HUES64 (cell line): ENCODE data around the gene CA10.

Experiments
- H3K27ac ChIP-seq: 2 replicates; pipeline ENCODE4 v1.7.0; 2013; ENCODE audit warnings: low read depth, low read length, inconsistent platforms
- H3K27me3 ChIP-seq: 2 replicates; pipeline ENCODE4 v1.6.1; 2013; ENCODE audit warnings: mild to moderate bottlenecking, low read length; ENCODE audit not compliant: insufficient read depth
- H3K36me3 ChIP-seq: 2 replicates; pipeline ENCODE4 v1.6.1; 2013; ENCODE audit warnings: mild to moderate bottlenecking, low read length; ENCODE audit not compliant: insufficient read depth
- H3K4me1 ChIP-seq: 2 replicates; pipeline ENCODE4 v1.6.1; 2013; ENCODE audit warnings: mild to moderate bottlenecking, low read length, moderate library complexity; ENCODE audit not compliant: insufficient read depth
- H3K4me3 ChIP-seq: 2 replicates; pipeline ENCODE4 v1.5.1; 2013; ENCODE audit warnings: mild to moderate bottlenecking, low read length, moderate library complexity
- H3K9ac ChIP-seq: 2 replicates; pipeline ENCODE4 v1.6.1; 2013; ENCODE audit warnings: mild to moderate bottlenecking, low read depth, low read length
- H3K9me3 ChIP-seq: 2 replicates; pipeline ENCODE4 v1.6.1; 2013; ENCODE audit warnings: low read depth, low read length; ENCODE audit not compliant: insufficient read depth
- WGBS: fragments of 150-250, 120-280 bp; methylation state at CpG from one replicate; pipeline ENCODE4 v1.1.7; 2013; ENCODE audit warnings: missing lambda C conversion rate; 5-methylcytosine and 5-hydroxymethylcytosine counted together

The CA10 gene

GRCh38 chr17:51724043-51724580 is 434.4 kb downstream of the CA10 start:
- Histone ChIP-seq H3K9me3 (no peaks in the 10 kb centered on the region), H3K4me1 (no peaks in the 10 kb centered on the region), H3K4me3 (no peak overlapping the region), H3K9ac (no peak overlapping the region), H3K36me3 (no peaks in the 10 kb centered on the region), H3K27ac (no peak overlapping the region), H3K27me3 (no peaks in the 10 kb centered on the region)
- 95% methylated on average over 1 of the region's 1 CpG for whole genome bisulfite sequencing

- H3K9ac ChIP-seq: no peak overlapping the region
Observed at GRCh38 chr17:51722994-51723393, 435.5 kb downstream of the CA10 start.

GRCh38 chr17:51721730-51722129 is 436.8 kb downstream of the CA10 start:
- Histone ChIP-seq H3K27ac (no peak overlapping the region), H3K9me3 (no peaks in the 10 kb centered on the region), H3K9ac (no peak overlapping the region), H3K4me3 (no peak overlapping the region), H3K27me3 (no peaks in the 10 kb centered on the region), H3K36me3 (no peaks in the 10 kb centered on the region), H3K4me1 (no peaks in the 10 kb centered on the region)
- WGBS: 98% methylated on average over 5 of the region's 5 CpGs

More at GRCh38 chr17:51722994-51723393, 435.5 kb downstream of the CA10 start:
- 98% methylated on average over 1 of the region's 1 CpG for WGBS
- no peaks in the 10 kb centered on the region for H3K27me3 ChIP-seq
- H3K27ac ChIP-seq: no peak overlapping the region
- H3K9me3 ChIP-seq: no peaks in the 10 kb centered on the region
- no peaks in the 10 kb centered on the region for H3K4me1 ChIP-seq
- H3K36me3 ChIP-seq: no peaks in the 10 kb centered on the region
- no peak overlapping the region for H3K4me3 ChIP-seq

- Histone ChIP-seq H3K4me1 (no peaks in the 10 kb centered on the region), H3K27ac (no peak overlapping the region), H3K9me3 (no peaks in the 10 kb centered on the region), H3K27me3 (no peaks in the 10 kb centered on the region), H3K36me3 (no peaks in the 10 kb centered on the region), H3K4me3 (no peak overlapping the region), H3K9ac (no peak overlapping the region)
Observed at GRCh38 chr17:51720439-51720838, 438.1 kb downstream of the CA10 start.

- Histone ChIP-seq H3K36me3 (no peaks in the 10 kb centered on the region), H3K9me3 (no peaks in the 10 kb centered on the region), H3K27me3 (no peaks in the 10 kb centered on the region), H3K4me1 (no peaks in the 10 kb centered on the region), H3K27ac (no peak overlapping the region), H3K4me3 (no peak overlapping the region), H3K9ac (no peak overlapping the region)
- WGBS: 91% methylated on average over 2 of the region's 3 CpGs
Observed at GRCh38 chr17:51718983-51719382, 439.5 kb downstream of the CA10 start.

GRCh38 chr17:51711581-51711980 is 446.9 kb downstream of the CA10 start:
- no peak overlapping the region for H3K4me3 ChIP-seq
- 84% methylated on average over 7 of the region's 7 CpGs for WGBS

GRCh38 chr17:51710634-51710979 is 447.9 kb downstream of the CA10 start:
- 94% methylated on average over 3 of the region's 3 CpGs for WGBS
- H3K36me3 ChIP-seq: no peaks in the 10 kb centered on the region

More at GRCh38 chr17:51711581-51711980, 446.9 kb downstream of the CA10 start:
- Histone ChIP-seq H3K9me3 (no peaks in the 10 kb centered on the region), H3K27ac (no peak overlapping the region), H3K9ac (no peak overlapping the region), H3K4me1 (no peaks in the 10 kb centered on the region), H3K36me3 (no peaks in the 10 kb centered on the region), H3K27me3 (no peaks in the 10 kb centered on the region)

GRCh38 chr17:51709694-51710633 is 448.6 kb downstream of the CA10 start:
- H3K4me3 ChIP-seq: no peak overlapping the region
- no peaks in the 10 kb centered on the region for H3K36me3 ChIP-seq
- H3K4me1 ChIP-seq: no peaks in the 10 kb centered on the region
- H3K27me3 ChIP-seq: no peaks in the 10 kb centered on the region
- 95% methylated on average over 6 of the region's 7 CpGs for WGBS
- H3K27ac ChIP-seq: no peak overlapping the region
- no peak overlapping the region for H3K9ac ChIP-seq
- no peaks in the 10 kb centered on the region for H3K9me3 ChIP-seq

More at GRCh38 chr17:51710634-51710979, 447.9 kb downstream of the CA10 start:
- H3K9me3 ChIP-seq: no peaks in the 10 kb centered on the region
- no peak overlapping the region for H3K27ac ChIP-seq
- no peak overlapping the region for H3K9ac ChIP-seq
- no peaks in the 10 kb centered on the region for H3K4me1 ChIP-seq
- no peaks in the 10 kb centered on the region for H3K27me3 ChIP-seq
- no peak overlapping the region for H3K4me3 ChIP-seq

- no peaks in the 10 kb centered on the region for H3K4me1 ChIP-seq
- H3K36me3 ChIP-seq: no peaks in the 10 kb centered on the region
- no peak overlapping the region for H3K27ac ChIP-seq
- no peaks in the 10 kb centered on the region for H3K9me3 ChIP-seq
- WGBS: 89% methylated on average over 2 of the region's 2 CpGs
- no peak overlapping the region for H3K4me3 ChIP-seq
- H3K9ac ChIP-seq: no peak overlapping the region
- no peaks in the 10 kb centered on the region for H3K27me3 ChIP-seq
Observed at GRCh38 chr17:51707216-51707615, 451.3 kb downstream of the CA10 start.

- Histone ChIP-seq H3K4me3 (no peak overlapping the region), H3K27ac (no peak overlapping the region), H3K27me3 (no peaks in the 10 kb centered on the region), H3K9ac (no peak overlapping the region), H3K9me3 (no peaks in the 10 kb centered on the region), H3K4me1 (no peaks in the 10 kb centered on the region), H3K36me3 (no peaks in the 10 kb centered on the region)
- 96% methylated on average over 1 of the region's 1 CpG for WGBS
Observed at GRCh38 chr17:51706093-51706492, 452.4 kb downstream of the CA10 start.

GRCh38 chr17:51703361-51704341 is 454.9 kb downstream of the CA10 start:
- Histone ChIP-seq H3K9ac (no peak overlapping the region), H3K4me1 (no peaks in the 10 kb centered on the region), H3K27me3 (no peaks in the 10 kb centered on the region), H3K4me3 (no peak overlapping the region), H3K36me3 (no peaks in the 10 kb centered on the region), H3K9me3 (no peaks in the 10 kb centered on the region), H3K27ac (no peak overlapping the region)
- 98% methylated on average over 8 of the region's 8 CpGs for WGBS
